ENCODE results near the gene C11orf16. TPM values are rescaled to one million over a fixed set of nuclear protein-coding genes. Genes with fewer than 3 reads are reported as not detected.

C11orf16 gene
- total RNA-seq, 1 donor: not detected

- Histone ChIP-seq H4K20me1 (ENCODE audit: insufficient read depth, low read length) (peaks cover 6% of the 10 kb centered on the region), H3K27me3 (ENCODE audit: insufficient read depth, low read length) (no peaks in the 10 kb centered on the region), H3K4me3 (ENCODE audit: insufficient read depth, low read length) (peak overlapping the region; percentile 94), H3K79me2 (ENCODE audit: insufficient read depth, low read length) (peaks cover 52% of the 10 kb centered on the region), H3K27ac (ENCODE audit: low read depth, low read length) (peak overlapping the region; percentile 88), H3K4me1 (ENCODE audit: insufficient read depth, low read length) (peaks cover 28% of the 10 kb centered on the region), H3K4me2 (ENCODE audit: insufficient read depth, low read length) (peak overlapping the region; percentile 88), H3K9me3 (ENCODE audit: low read depth, low read length) (no peaks in the 10 kb centered on the region), H3K36me3 (ENCODE audit: insufficient read depth, low read length) (no peaks in the 10 kb centered on the region), H2AFZ (ENCODE audit: low read length) (peak overlapping the region; percentile 92)
- peak; percentile 90 for DNase-seq (ENCODE audit: insufficient read length, low spot score, missing footprints)
- no peak for TF ChIP-seq CTCF (IDR thresholded peaks at IDR 0.05; ENCODE audit: extremely low read depth, low read depth, low read length)
Observed at GRCh38 chr11:8963569-8964323, 31.0 kb upstream of the C11orf16 start.

GRCh38 chr11:8962841-8963240 is 30.1 kb upstream of the C11orf16 start:
- Histone ChIP-seq H3K4me1 (ENCODE audit: insufficient read depth, low read length) (peaks cover 28% of the 10 kb centered on the region), H3K9me3 (ENCODE audit: low read depth, low read length) (no peaks in the 10 kb centered on the region), H2AFZ (ENCODE audit: low read length) (no peak overlapping the region), H4K20me1 (ENCODE audit: insufficient read depth, low read length) (peaks cover 6% of the 10 kb centered on the region), H3K27ac (ENCODE audit: low read depth, low read length) (peak overlapping the region; percentile 88), H3K36me3 (ENCODE audit: insufficient read depth, low read length) (no peaks in the 10 kb centered on the region), H3K4me3 (ENCODE audit: insufficient read depth, low read length) (peak overlapping the region; percentile 94), H3K79me2 (ENCODE audit: insufficient read depth, low read length) (peaks cover 59% of the 10 kb centered on the region), H3K4me2 (ENCODE audit: insufficient read depth, low read length) (peak overlapping the region; percentile 88), H3K27me3 (ENCODE audit: insufficient read depth, low read length) (no peaks in the 10 kb centered on the region)
- no peak for TF ChIP-seq CTCF (IDR thresholded peaks at IDR 0.05; ENCODE audit: extremely low read depth, low read depth, low read length)
- no peak for DNase-seq (ENCODE audit: insufficient read length, low spot score, missing footprints)

DNA sequence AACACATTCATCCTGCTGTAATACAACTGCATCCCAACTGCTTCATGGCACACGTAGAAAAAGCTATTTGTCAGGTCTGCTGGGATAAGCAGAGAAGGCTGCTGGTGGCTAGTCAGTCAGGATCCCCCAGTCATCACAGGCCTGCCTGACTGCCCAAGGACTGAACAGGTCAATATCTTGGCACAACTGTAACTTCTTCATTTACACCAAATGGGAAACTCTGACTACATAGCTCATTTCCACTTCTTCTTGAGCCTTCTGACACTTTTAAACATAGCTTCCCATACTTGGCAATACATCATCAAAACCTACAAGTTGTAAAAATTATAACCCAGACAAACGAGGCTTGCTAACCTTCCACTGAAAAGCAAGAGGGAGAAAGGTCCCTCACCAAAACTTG is 28.7 kb upstream of the C11orf16 start:
- Histone ChIP-seq H3K4me2 (ENCODE audit: insufficient read depth, low read length) (no peak overlapping the region), H3K27me3 (ENCODE audit: insufficient read depth, low read length) (no peaks in the 10 kb centered on the region), H3K4me1 (ENCODE audit: insufficient read depth, low read length) (peaks cover 28% of the 10 kb centered on the region), H3K9me3 (ENCODE audit: low read depth, low read length) (no peaks in the 10 kb centered on the region), H3K36me3 (ENCODE audit: insufficient read depth, low read length) (no peaks in the 10 kb centered on the region), H2AFZ (ENCODE audit: low read length) (no peak overlapping the region), H3K79me2 (ENCODE audit: insufficient read depth, low read length) (peaks cover 73% of the 10 kb centered on the region), H3K27ac (ENCODE audit: low read depth, low read length) (no peak overlapping the region), H4K20me1 (ENCODE audit: insufficient read depth, low read length) (peaks cover 6% of the 10 kb centered on the region), H3K4me3 (ENCODE audit: insufficient read depth, low read length) (no peak overlapping the region)
- no peak for DNase-seq (ENCODE audit: insufficient read length, low spot score, missing footprints)
- no peak for TF ChIP-seq CTCF (IDR thresholded peaks at IDR 0.05; ENCODE audit: extremely low read depth, low read depth, low read length)

GRCh38 chr11:8959546-8960166 is 26.9 kb upstream of the C11orf16 start:
- peak overlapping the region; percentile 4 for H3K4me3 ChIP-seq (ENCODE audit: insufficient read depth, low read length)
- no peaks in the 10 kb centered on the region for H3K27me3 ChIP-seq (ENCODE audit: insufficient read depth, low read length)
- peaks cover 23% of the 10 kb centered on the region for H3K4me1 ChIP-seq (ENCODE audit: insufficient read depth, low read length)
- peak overlapping the region; percentile 29 for H3K27ac ChIP-seq (ENCODE audit: low read depth, low read length)
- peaks cover 11% of the 10 kb centered on the region for H3K36me3 ChIP-seq (ENCODE audit: insufficient read depth, low read length)
- H3K4me2 ChIP-seq (ENCODE audit: insufficient read depth, low read length): peak overlapping the region; percentile 49
- peaks cover 79% of the 10 kb centered on the region for H3K79me2 ChIP-seq (ENCODE audit: insufficient read depth, low read length)
- peaks cover 6% of the 10 kb centered on the region for H4K20me1 ChIP-seq (ENCODE audit: insufficient read depth, low read length)
- TF ChIP-seq CTCF (IDR thresholded peaks at IDR 0.05; ENCODE audit: extremely low read depth, low read depth, low read length): peak; percentile 67
- no peak overlapping the region for H2AFZ ChIP-seq (ENCODE audit: low read length)
- peak; percentile 91 for DNase-seq (ENCODE audit: insufficient read length, low spot score, missing footprints)
- no peaks in the 10 kb centered on the region for H3K9me3 ChIP-seq (ENCODE audit: low read depth, low read length)
